GM12891 (cell line): Measurements from ENCODE around the gene SLCO3A1.

Source experiments
- PAX5 ChIP-seq: IDR thresholded peaks from 2 replicates; pipeline ENCODE4 v1.6.1; 2011; ENCODE audit warnings: low read length, moderate library complexity, mild to moderate bottlenecking; ENCODE audit not compliant: insufficient read depth, severe bottlenecking
- POLR2A ChIP-seq: IDR thresholded peaks from 2 replicates; pipeline ENCODE4 v1.6.1; 2011; ENCODE audit warnings: low read depth, low read length, control low read depth
- POLR2AphosphoS5 ChIP-seq: IDR thresholded peaks from 2 replicates; pipeline ENCODE4 v1.6.1; 2011; ENCODE audit warnings: low read depth, low read length, control low read depth
- POU2F2 ChIP-seq: IDR thresholded peaks from 2 replicates; pipeline ENCODE4 v1.6.1; 2011; ENCODE audit warnings: low read depth, mild to moderate bottlenecking, control low read depth, low read length, moderate library complexity
- SPI1 ChIP-seq: IDR thresholded peaks from 2 replicates; pipeline ENCODE4 v1.6.1; 2011; ENCODE audit warnings: low read depth, low read length, control low read depth
- TAF1 ChIP-seq: IDR thresholded peaks from 2 replicates; pipeline ENCODE4 v1.6.1; 2011; ENCODE audit warnings: low read depth, low read length, control low read depth

GRCh38 chr15:92012881-92013280 is 159.4 kb downstream of the SLCO3A1 start:
- TF ChIP-seq TAF1 (no peak), POLR2A (no peak), POLR2AphosphoS5 (no peak), SPI1 (no peak), PAX5 (no peak), POU2F2 (no peak)
